GM18520 (cell line): Measurements from ENCODE around the gene MRPL12.

Source experiments
- ATAC-seq: cut with Tn5 transposase; IDR thresholded peaks from one replicate; pipeline ENCODE4 v1.9.1; 2021; ENCODE audit not compliant: unreplicated experiment

Gene MRPL12

DNA sequence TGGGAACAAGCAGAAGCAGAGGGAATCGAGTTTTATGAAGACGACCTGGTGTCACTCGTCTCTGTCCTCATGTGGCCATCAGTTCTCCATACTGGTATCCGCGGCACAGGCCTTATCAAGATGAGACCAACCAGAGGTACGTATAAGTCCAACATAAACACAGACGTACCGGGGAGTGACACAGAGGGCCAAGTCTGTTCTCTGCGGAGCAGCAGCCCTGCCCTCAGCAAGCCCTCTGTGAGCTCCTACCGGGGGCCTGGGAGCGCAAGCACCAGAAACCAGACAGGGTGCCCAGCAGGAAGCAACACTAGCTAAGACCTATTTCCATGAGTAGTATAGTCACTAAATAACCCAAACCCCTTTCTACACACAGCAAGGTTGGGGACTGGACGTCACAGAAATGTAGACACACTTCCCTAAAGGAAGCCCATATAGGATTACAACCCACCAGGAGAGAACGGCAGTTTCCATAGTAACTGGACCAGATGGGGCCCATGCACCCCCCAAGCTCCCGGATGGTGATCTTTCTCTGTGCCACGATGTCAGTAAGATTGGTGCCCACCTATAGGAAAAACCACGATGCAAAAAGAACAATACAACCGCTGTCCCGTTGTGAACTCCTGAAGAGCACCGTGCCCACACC, 20.5 kb upstream of the MRPL12 start:
- ATAC-seq: no peak

DNA sequence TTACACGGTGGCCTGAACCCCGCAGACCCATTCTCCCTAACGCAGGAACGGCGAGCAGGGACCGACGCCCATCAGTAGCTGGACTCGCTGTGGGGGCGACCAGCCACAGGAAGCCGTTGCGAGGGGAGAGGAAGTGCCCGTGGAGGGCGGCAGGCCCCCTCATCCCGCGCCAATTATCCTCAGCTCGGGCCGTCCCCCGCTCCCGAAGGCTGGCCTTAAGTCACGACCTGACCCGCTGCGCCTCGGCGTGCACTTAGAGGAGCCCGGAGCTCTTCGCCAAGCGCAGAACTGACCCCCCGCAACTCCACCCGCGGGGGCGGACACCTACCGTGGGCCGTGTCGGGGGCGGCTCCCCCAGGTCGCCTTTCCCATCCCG, 20.0 kb upstream of the MRPL12 start:
- no peak for ATAC-seq

DNA sequence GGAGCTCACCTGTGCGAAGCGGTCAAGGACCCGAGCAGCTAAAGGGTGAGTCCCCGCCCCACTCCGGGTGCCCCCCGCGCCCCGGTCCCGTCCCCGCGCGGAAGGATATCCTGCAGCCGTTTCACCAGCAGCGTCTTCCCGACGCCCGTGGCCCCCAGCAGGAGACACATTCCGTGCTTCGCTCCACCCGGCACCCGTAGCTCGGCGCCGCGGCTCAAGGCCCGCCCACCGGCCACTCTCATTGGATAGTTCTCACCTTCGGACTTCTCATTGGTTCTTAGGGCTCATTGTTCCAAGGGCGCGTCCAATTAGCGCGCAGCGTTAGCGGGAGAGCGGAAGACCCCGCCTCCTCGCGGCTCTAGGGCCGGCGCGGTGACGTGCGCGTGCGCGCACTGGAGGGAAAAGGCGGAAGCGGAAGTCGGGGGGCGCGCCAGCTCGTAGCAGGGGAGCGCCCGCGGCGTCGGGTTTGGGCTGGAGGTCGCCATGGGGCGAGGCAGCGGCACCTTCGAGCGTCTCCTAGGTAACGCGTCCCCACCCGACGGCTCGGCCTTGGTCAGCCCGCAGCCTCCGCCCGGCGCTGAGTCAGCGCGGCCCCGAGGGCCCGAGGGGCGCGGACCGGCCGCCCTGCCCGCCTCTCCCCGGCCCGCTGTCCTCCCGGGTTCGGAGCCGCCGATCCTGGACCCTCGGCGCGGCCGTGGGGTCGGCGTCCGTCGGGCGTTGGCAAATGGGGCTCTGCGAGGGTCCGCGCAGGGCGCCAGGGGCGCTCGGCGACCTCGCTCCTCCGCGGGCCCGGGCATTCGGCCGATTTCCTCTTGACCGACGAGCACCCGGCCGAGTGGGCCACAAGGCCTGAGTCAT, 19.4 kb upstream of the MRPL12 start, which contains the start of the genes ARL16 and HGS:
Gene ARL16 (minus strand): TSS at position 214 of the 858 bp plus-strand sequence. CDS start 44 bp downstream, at position 170.
Gene HGS (plus strand): TSS at position 428 of the 858 bp plus-strand sequence. CDS start 56 bp downstream, at position 484.
- ATAC-seq: peak; percentile 93

DNA sequence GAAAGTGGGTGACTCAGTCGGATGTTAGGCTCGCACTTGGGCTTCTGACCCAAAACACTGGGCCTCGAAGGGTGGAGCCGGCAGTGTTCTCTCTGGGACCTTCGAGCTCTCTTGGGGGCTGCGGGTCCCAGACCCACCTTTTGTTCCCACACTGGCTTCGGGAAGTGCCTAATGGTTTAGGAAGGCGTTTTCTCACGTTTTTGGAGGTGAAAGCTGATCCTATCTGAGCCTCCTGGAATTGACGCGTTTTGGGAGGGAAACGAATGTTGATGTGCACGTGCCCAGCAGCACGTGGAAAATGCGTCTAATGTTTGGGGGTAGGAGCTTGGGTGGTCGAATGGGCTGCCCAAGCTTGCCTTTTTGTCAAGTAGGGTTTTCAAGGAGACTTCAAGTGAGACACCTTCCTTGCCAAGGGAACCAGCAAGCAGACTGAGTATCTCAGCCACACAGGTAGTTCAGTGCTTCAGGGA, 18.7 kb upstream of the MRPL12 start:
- no peak for ATAC-seq

DNA sequence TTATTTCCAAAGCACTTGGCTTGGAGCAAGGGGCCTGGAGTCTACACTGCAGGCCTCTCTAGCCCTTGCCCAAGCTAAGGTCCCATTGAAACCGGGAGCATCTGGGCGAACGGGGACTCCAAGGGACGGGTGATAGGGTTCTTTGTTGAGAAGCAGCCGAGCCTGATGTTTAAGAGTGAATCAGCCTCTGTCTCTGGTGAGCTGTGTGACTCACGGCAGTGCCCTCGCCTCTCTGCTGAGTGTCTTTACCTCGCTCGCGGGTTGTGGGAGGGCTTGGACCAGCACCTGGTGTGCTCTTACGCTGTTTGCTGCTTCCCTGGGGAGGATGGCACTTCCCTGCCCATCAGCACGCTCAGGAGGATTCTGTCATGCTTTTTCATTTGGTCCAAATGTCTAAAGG, 18.1 kb upstream of the MRPL12 start:
- no peak for ATAC-seq

DNA sequence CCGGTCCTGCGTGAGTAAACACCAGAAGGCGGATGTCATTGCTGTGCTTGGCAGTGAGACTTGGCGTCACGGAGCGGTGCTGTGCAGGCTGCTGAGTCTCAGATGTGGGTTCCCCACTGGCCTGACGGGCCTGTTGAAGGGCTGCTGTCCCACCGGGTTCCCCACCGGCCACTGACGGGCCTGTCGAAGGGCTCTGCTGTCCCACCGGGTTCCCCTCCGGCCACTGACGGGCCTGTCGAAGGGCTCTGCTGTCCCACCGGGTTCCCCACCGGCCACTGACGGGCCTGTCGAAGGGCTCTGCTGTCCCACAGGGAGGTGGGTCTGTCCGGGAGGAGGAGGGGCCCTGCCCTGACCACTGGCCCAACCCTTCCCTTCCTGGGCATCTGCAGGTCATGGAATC, 16.6 kb upstream of the MRPL12 start:
- ATAC-seq: no peak

DNA sequence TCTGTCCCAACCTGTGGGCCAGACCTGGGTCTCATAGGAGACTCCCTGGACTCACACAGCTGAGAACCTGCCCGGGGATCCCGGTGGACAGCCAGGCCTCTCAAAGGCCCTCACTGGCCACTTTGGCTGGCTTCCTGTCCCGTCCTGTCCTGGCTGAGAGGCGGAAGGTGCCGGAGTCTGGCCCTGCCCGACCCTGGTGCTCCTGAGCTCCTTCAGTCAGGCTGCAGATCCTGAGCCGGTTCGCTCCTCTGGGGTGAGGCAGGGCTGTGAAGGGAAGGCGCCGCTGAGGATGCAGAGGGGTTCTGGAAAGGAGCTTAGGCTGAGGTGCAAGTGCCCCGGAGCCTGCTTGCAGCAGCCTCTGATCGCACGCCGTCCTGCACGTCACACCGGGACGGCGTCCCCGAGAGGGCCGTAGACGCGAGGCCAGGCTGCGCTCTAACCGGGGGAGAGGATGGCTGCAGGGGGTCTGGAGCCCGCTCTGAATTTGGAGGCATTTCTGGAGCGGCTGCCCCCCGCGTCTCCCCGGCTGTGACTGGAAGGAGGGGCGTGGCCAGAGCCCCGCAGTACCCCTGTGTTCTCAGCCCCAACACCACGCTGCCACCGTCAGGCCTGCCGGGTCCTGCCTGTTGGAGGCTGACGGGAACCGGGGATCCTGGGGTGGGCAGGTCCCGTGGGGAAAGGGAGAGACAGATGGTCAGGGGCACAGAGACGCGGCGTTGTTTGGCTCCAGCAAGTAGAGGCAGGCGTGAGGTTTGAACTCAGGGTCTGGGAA, 15.2 kb upstream of the MRPL12 start:
- ATAC-seq: no peak

DNA sequence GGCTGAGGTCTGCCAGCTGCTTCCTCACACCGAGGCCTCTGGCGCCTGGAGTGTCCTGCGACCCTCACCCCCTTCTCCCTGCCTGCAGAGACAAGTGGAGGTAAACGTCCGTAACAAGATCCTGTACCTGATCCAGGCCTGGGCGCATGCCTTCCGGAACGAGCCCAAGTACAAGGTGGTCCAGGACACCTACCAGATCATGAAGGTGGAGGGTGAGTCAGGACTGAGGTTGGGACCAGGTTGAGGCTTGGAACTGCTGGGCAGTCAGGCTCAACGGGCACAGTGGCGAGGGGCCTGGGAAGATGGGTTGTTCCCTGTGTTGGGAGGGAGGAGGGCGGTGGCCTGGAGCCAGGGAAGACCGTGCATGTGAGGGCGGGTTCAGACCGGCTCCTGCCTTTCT, 14.6 kb upstream of the MRPL12 start:
- ATAC-seq: no peak

DNA sequence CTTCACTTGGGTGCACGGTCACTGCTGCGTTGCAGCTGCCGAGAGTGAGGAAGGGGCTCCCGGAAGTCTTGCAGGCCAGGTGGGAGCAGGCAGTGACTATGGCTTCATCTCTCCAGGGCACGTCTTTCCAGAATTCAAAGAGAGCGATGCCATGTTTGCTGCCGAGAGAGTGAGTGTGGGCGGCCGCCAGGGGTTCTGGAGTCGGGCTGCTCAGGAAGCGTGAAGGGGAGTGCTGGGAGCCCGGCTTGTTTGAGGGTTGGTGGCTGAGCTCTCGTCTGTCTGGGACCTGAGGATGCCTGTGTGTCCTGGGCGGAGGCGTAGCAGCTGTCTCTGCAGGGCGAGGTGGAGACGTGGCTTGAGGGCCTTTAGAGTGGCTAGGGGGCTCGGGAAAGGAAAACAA, 13.1 kb upstream of the MRPL12 start:
- no peak for ATAC-seq

DNA sequence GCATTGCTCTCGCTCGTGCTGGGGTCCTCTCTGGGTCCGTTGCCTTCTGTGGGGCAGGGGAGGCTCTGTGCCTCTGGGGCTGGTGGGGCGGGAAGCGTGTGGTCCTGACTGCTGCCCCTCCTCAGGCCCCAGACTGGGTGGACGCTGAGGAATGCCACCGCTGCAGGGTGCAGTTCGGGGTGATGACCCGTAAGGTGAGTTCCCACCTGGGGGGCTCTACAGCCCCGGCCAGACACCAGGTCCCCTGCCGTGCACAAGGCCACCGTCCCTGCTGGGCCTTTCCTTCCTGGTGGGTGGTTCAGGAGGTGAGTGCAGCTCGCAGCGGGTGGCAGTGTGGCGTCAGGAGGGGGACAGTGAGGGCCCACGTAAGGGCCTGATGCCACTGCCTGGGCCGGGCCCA, 12.6 kb upstream of the MRPL12 start:
- ATAC-seq: no peak

DNA sequence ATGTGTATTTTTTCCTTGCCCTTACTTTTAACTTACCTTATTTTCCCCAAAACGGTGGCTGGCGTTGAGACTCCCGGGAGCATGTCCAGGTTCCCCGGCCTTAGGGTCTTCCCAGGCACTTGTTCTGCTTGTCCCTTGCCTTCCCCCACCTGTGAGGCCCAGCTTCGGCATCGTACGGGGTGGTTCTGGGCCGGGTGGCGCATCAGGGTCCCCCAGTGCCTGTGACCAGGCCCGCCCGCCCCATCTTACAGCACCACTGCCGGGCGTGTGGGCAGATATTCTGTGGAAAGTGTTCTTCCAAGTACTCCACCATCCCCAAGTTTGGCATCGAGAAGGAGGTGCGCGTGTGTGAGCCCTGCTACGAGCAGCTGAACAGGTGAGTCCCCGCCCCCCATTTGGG, 12.0 kb upstream of the MRPL12 start:
- no peak for ATAC-seq

DNA sequence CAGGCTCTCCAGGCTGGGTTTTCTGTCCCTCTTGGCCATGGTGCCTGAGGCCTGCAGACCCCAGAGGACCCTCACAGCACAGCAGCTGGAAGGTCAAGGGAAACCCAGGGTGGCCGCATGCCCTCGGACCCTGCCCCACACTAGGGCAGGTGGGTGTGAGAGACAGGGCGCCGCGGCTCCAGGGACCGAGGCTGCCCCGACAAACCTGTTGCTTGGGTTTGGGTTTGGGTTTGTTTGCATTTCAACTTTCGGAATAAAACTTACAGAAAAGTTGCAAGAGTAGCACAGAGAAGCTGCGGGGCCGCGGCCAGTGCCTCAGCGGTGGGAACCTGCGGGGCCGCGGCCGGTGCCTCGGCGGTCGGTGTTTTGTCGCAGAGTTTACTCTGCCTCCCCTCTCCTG, 11.6 kb upstream of the MRPL12 start:
- ATAC-seq: no peak

DNA sequence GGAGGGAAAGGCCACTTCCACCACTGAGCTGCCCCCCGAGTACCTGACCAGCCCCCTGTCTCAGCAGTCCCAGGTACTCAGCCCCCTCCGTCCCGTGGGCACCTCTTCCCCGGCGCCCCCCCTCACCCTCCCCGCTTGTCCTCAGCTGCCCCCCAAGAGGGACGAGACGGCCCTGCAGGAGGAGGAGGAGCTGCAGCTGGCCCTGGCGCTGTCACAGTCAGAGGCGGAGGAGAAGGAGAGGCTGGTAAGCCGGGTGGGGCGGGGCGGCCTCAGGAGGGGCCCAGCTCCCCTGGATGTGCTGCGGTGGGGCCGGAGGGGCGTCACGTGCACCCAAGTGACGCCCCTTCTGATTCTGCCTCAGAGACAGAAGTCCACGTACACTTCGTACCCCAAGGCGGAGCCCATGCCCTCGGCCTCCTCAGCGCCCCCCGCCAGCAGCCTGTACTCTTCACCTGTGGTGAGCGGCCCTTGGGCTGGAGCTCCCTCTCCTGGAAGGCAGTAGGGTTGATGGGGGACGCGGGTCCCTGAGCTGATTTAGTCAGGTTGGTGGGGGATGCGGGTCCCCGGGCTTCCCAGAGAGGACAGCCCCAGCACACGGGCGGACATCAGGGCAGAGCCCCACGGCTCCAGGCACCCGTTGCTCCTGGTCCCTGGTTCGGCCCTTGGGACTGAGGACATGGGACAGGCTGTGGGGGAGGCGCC, 9.5 kb upstream of the MRPL12 start:
- no peak for ATAC-seq

DNA sequence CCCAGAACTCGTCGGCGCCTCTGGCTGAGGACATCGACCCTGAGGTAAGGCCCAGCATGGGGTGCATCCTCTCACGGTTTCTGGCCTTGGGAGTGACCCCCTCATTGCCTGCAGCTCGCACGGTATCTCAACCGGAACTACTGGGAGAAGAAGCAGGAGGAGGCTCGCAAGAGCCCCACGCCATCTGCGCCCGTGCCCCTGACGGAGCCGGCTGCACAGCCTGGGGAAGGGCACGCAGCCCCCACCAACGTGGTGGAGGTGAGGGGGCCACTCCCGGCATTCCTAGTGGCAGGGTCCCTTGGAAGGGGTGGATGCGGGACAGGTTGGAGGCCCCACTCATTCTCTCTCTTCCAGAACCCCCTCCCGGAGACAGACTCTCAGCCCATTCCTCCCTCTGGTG, 8.4 kb upstream of the MRPL12 start:
- no peak for ATAC-seq

DNA sequence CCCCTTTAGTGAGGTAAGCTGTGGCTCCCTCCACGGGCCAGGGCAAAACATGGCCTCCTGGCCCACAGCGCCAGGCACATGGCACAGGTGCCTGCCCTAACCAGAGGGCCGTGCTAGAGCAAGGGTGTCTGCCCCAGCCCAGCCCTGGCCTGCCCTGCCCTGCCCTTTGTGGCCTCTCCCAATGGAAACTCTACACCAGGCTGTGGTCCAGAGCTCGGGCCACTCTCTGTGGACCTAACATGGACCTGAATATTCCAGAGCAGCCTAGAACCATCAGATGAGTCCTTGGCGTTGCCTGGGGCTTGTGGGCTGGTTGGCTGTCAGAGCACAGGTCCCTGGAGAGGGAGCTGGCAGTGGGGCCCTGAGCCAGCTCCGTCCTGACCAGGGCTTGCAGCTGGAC, 8.0 kb upstream of the MRPL12 start:
- no peak for ATAC-seq

DNA sequence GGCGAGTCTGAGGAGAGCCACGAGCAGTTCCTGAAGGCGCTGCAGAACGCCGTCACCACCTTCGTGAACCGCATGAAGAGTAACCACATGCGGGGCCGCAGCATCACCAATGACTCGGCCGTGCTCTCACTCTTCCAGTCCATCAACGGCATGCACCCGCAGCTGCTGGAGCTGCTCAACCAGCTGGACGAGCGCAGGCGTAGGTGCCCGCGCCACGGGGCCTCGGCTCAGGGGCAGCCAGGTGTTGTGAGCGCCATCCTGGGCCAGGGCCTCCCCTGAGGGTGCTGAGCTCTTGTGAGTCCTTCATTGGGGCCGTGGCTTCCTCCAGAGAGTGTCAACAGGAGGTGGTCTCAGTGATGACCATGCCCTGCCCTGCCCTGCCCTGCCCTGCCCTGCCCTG, 7.4 kb upstream of the MRPL12 start:
- ATAC-seq: no peak

DNA sequence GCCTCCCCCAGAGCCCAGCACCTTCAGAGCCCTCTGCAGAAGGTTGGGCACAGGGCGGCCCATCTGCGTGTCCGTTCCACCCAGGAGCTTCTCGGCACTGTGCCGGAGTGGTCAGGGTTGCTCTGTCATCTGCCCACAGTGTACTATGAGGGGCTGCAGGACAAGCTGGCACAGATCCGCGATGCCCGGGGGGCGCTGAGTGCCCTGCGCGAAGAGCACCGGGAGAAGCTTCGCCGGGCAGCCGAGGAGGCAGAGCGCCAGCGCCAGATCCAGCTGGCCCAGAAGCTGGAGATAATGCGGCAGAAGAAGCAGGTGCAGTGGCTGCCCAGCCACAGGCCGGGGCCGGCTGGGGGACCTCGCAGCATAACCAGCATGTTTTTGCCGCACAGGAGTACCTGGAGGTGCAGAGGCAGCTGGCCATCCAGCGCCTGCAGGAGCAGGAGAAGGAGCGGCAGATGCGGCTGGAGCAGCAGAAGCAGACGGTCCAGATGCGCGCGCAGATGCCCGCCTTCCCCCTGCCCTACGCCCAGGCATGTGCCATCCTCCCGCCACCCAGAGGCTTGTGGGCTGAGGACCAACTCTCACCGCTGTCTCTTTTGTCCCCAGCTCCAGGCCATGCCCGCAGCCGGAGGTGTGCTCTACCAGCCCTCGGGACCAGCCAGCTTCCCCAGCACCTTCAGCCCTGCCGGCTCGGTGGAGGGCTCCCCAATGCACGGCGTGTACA, 6.8 kb upstream of the MRPL12 start:
- no peak for ATAC-seq

DNA sequence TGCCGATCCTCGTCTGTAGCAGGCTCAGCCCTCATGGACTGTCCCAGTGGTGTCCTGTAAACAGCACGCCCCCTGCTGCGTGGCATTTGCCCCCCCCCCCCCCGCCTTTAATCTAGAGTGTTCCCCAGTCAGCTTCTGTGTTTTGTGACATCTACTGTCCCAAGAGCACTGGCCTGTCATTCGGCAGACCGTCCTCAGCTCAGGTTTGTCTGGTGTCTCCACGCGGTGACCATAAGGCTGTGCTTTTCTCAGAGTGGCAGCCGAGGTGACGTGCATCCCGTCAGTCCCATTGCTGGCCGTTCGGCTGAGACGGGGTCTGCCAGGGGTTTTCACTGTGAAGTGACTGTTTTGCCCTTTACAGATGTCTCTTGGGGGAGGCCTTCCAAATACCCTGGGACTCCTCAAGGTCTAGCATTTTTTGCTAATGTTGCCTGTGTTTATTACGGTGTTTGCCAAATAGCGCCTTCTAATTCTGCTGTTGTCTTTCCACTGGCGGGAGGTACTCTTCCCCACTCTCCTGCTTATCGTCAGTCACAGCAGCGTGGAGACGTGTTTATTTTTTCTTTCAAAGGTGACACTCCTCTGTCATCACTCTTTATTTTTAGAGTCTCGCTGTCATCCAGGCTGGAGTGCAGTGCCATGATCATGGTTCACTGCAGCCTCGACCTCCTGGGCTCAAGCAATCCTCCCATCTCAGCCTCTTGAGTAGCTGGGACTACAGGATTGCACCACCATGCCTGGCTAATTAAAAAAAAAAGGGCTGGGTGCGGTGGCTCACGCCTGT, 5.7 kb upstream of the MRPL12 start:
- ATAC-seq: no peak
